H9 (cell line): ENCODE data around the gene CCDC194. TPM values are rescaled to one million over a fixed set of nuclear protein-coding genes. Genes with fewer than 3 reads are reported as not detected.

Source experiments
- DNase-seq: peaks from one replicate; pipeline ENCODE4 v3.0.0-alpha.2; 2017
- H2AFZ ChIP-seq: one replicate; pipeline ENCODE4 v1.6.1; 2013; ENCODE audit warnings: mild to moderate bottlenecking, low read length, control low read depth, moderate library complexity
- H2AK5ac ChIP-seq: 2 replicates; pipeline ENCODE4 v1.6.1; 2013; ENCODE audit warnings: low read length, control low read depth, mixed read lengths; ENCODE audit not compliant: insufficient read length
- H2BK120ac ChIP-seq: one replicate; pipeline ENCODE4 v1.6.1; 2013; ENCODE audit warnings: low read depth, mild to moderate bottlenecking, low read length, control low read depth, inconsistent platforms; ENCODE audit not compliant: poor library complexity, severe bottlenecking
- H2BK12ac ChIP-seq: 2 replicates; pipeline ENCODE4 v1.6.1; 2013; ENCODE audit warnings: low read length, control low read depth, mixed read lengths, low read depth; ENCODE audit not compliant: insufficient read length
- H2BK15ac ChIP-seq: 2 replicates; pipeline ENCODE4 v1.6.1; 2013; ENCODE audit warnings: low read depth, low read length, control low read depth
- H2BK20ac ChIP-seq: one replicate; pipeline ENCODE4 v1.6.1; 2013; ENCODE audit warnings: low read depth, mild to moderate bottlenecking, low read length, control low read depth, inconsistent platforms; ENCODE audit not compliant: poor library complexity, severe bottlenecking
- H2BK5ac ChIP-seq: 2 replicates; pipeline ENCODE4 v1.6.1; 2013; ENCODE audit warnings: low read length, control low read depth, mixed read lengths; ENCODE audit not compliant: insufficient read length
- H3K14ac ChIP-seq: 2 replicates; pipeline ENCODE4 v1.6.1; 2013; ENCODE audit warnings: low read length, control low read depth; ENCODE audit not compliant: insufficient read depth
- H3K18ac ChIP-seq: 2 replicates; pipeline ENCODE4 v1.6.1; 2013; ENCODE audit warnings: low read depth, mild to moderate bottlenecking, mixed read lengths, low read length, control low read depth; ENCODE audit not compliant: insufficient read length
- H3K23ac ChIP-seq: 2 replicates; pipeline ENCODE4 v1.6.1; 2013; ENCODE audit warnings: low read length, control low read depth, mixed read lengths, low read depth; ENCODE audit not compliant: insufficient read length
- H3K23me2 ChIP-seq: 2 replicates; pipeline ENCODE4 v1.6.1; 2013; ENCODE audit warnings: low read depth, mild to moderate bottlenecking, mixed read lengths, low read length, control low read depth; ENCODE audit not compliant: insufficient read length, poor library complexity, severe bottlenecking
- H3K27ac ChIP-seq: 2 replicates; pipeline ENCODE4 v1.5.1; 2013; ENCODE audit warnings: low read length, control low read depth, mixed read lengths, low read depth; ENCODE audit not compliant: insufficient read length
- H3K27me3 ChIP-seq: 2 replicates; pipeline ENCODE4 v1.6.1; 2013; ENCODE audit warnings: low read length, control low read depth, inconsistent platforms; ENCODE audit not compliant: insufficient read depth
- H3K4ac ChIP-seq: 2 replicates; pipeline ENCODE4 v1.6.1; 2013; ENCODE audit warnings: low read depth, mild to moderate bottlenecking, control low read depth, inconsistent platforms, low read length, moderate library complexity
- H3K4me1 ChIP-seq: 2 replicates; pipeline ENCODE4 v1.6.1; 2013; ENCODE audit warnings: low read length, control low read depth, inconsistent platforms; ENCODE audit not compliant: insufficient read depth
- H3K4me2 ChIP-seq: 2 replicates; pipeline ENCODE4 v1.6.1; 2013; ENCODE audit warnings: low read length, control low read depth, mixed read lengths; ENCODE audit not compliant: insufficient read length, insufficient read depth
- H3K56ac ChIP-seq: 2 replicates; pipeline ENCODE4 v1.6.1; 2013; ENCODE audit warnings: low read depth, mild to moderate bottlenecking, mixed read lengths, low read length, control low read depth; ENCODE audit not compliant: insufficient read length
- H3K79me1 ChIP-seq: 2 replicates; pipeline ENCODE4 v1.6.1; 2013; ENCODE audit warnings: low read depth, mild to moderate bottlenecking, moderate library complexity, low read length, control low read depth, inconsistent platforms; ENCODE audit not compliant: insufficient read depth, poor library complexity, severe bottlenecking
- H3K79me2 ChIP-seq: 2 replicates; pipeline ENCODE4 v1.6.1; 2013; ENCODE audit warnings: low read length, control low read depth, inconsistent platforms; ENCODE audit not compliant: insufficient read depth
- H3K9ac ChIP-seq: 2 replicates; pipeline ENCODE4 v1.6.1; 2013; ENCODE audit warnings: low read length, control low read depth, mixed read lengths; ENCODE audit not compliant: insufficient read length; ENCODE audit errors: extremely low read depth
- H3K9me3 ChIP-seq: one replicate; pipeline ENCODE4 v1.6.1; 2013; ENCODE audit warnings: low read depth, low read length, inconsistent platforms; ENCODE audit not compliant: control insufficient read depth
- H3T11ph ChIP-seq: one replicate; pipeline ENCODE4 v1.6.1; 2013; ENCODE audit warnings: mild to moderate bottlenecking, low read length, control low read depth, inconsistent platforms
- H4K20me1 ChIP-seq: one replicate; pipeline ENCODE4 v1.6.1; 2013; ENCODE audit not compliant: control insufficient read depth, insufficient read length, insufficient read depth
- H4K5ac ChIP-seq: 2 replicates; pipeline ENCODE4 v1.6.1; 2013; ENCODE audit warnings: low read depth, mild to moderate bottlenecking, mixed read lengths, low read length, control low read depth; ENCODE audit not compliant: insufficient read length
- H4K8ac ChIP-seq: replicated peaks from 2 replicates; pipeline ENCODE4 v1.6.1; 2013; ENCODE audit warnings: low read length, control low read depth, mixed read lengths, low read depth; ENCODE audit not compliant: insufficient read length
- H4K91ac ChIP-seq: 2 replicates; pipeline ENCODE4 v1.6.1; 2013; ENCODE audit warnings: low read depth, mild to moderate bottlenecking, moderate library complexity, mixed read lengths, low read length, control low read depth; ENCODE audit not compliant: insufficient read length
- H3K27ac Mint-ChIP-seq, 3 experiments: 2 replicates in 2 of 3; 3 replicates in 1 of 3; pipeline ENCODE4 v1.8.0; 2020 to 2021; ENCODE audit warnings: mixed read lengths in 3 of 3, mild to moderate bottlenecking in 1 of 3, moderate library complexity in 1 of 3
- H3K27me3 Mint-ChIP-seq: 2 replicates; pipeline ENCODE4 v1.8.0; 2021; ENCODE audit warnings: low read depth, mild to moderate bottlenecking, moderate library complexity, mixed read lengths
- H3K36me3 Mint-ChIP-seq, 3 experiments: 2 replicates in 2 of 3; 3 replicates in 1 of 3; pipeline ENCODE4 v1.8.0; 2020 to 2021; ENCODE audit warnings: low read depth in 3 of 3, mixed read lengths in 3 of 3; ENCODE audit not compliant: insufficient read depth in 1 of 3
- H3K4me1 Mint-ChIP-seq, 2 experiments: 2 replicates each; pipeline ENCODE4 v1.8.0; 2020; ENCODE audit warnings: mixed read lengths in 2 of 2
- H3K4me3 Mint-ChIP-seq, 2 experiments: 2 replicates in 1 of 2; 3 replicates in 1 of 2; pipeline ENCODE4 v1.8.0; 2020 to 2021; ENCODE audit warnings: mild to moderate bottlenecking in 2 of 2, mixed read lengths in 2 of 2, moderate library complexity in 1 of 2
- H3K9me3 Mint-ChIP-seq, 2 experiments: 2 replicates in 1 of 2; 3 replicates in 1 of 2; pipeline ENCODE4 v1.8.0; 2020; ENCODE audit warnings: mild to moderate bottlenecking in 2 of 2, mixed read lengths in 2 of 2, moderate library complexity in 1 of 2
- CTCF ChIP-seq: fragments of 200-600 bp; sonication (generic); conservative IDR thresholded peaks from 3 replicates; pipeline ENCODE4 v1.8.0; 2021; ENCODE audit warnings: antibody characterized with exemption, mild to moderate bottlenecking
- WGBS: extraction: QIAGEN DNeasy Blood & Tissue Kit; methylation state at CpG from one replicate; pipeline ENCODE4 v1.1.7; 2013; ENCODE audit warnings: missing lambda C conversion rate, low lambda C conversion rate, mixed read lengths; ENCODE audit not compliant: insufficient read length; ENCODE audit errors: extremely low coverage; 5-methylcytosine and 5-hydroxymethylcytosine counted together
- total RNA-seq: library from RNA; stranded (reverse); gene quantifications from 2 replicates; pipeline ENCODE4 v1.2.1, GENCODE V29; 2021

CCDC194 gene
- total RNA-seq, 1 experiment from 2014 or later: 0.68 TPM

- Histone ChIP-seq H3K79me1 (no peaks in the 10 kb centered on the region), H2BK15ac (no peak overlapping the region), H2AK5ac (no peak overlapping the region), H4K8ac (no peak overlapping the region), H3K79me2 (no peaks in the 10 kb centered on the region), H2BK12ac (no peak overlapping the region), H3K4ac (no peak overlapping the region), H4K20me1 (no peaks in the 10 kb centered on the region), H3K23ac (no peak overlapping the region), H3K9me3 (no peaks in the 10 kb centered on the region), H2BK5ac (no peak overlapping the region), H3K27me3 (no peaks in the 10 kb centered on the region), H3K27ac (no peak overlapping the region), H3K23me2 (peaks cover 4% of the 10 kb centered on the region), H3K4me1 (no peaks in the 10 kb centered on the region; the same call in 1 of the 2 replicates), H2AFZ (no peak overlapping the region), H4K5ac (no peak overlapping the region), H3K4me2 (no peak overlapping the region), H3K56ac (no peak overlapping the region), H4K91ac (no peak overlapping the region), H3T11ph (no peak overlapping the region), H2BK120ac (no peak overlapping the region), H3K18ac (no peak overlapping the region), H3K14ac (no peak overlapping the region), H3K9ac (no peak overlapping the region), H2BK20ac (no peak overlapping the region)
- Mint-ChIP-seq H3K27ac (peak overlapping the region in 2 of 3 experiments; percentile 81 to 82; a peak in 3 of 7 replicates), H3K4me1 (peaks cover 28 to 44% of the 10 kb centered on the region in 2 experiments), H3K27me3 (peaks cover 34% of the 10 kb centered on the region), H3K4me3 (no peak overlapping the region), H3K36me3 (peaks cover 2 to 32% (median 7%) of the 10 kb centered on the region in 3 experiments; a peak in 4 of 7 replicates), H3K9me3 (no peaks in the 10 kb centered on the region; a peak in 1 of 5 replicates)
- no peak for TF ChIP-seq CTCF
- no peak for DNase-seq
- WGBS: no CpG with 5 or more reads among the region's 8 CpGs
These were observed 20.1 kb upstream of the CCDC194 start for GRCh38 chr19:17414097-17414496.
